HCT116 (cell line): Measurements from ENCODE around the gene GRM1. TPM values are rescaled to one million over a fixed set of nuclear protein-coding genes. Genes with fewer than 3 reads are reported as not detected.

Source experiments
- ATAC-seq: fragments of 200-7000 bp; cut with Tn5 transposase; 2 replicates; pipeline ENCODE4 v1.9.1; 2020; ENCODE audit warnings: mild to moderate bottlenecking, moderate library complexity
- BruUV-seq: library from RNA; stranded (reverse); fragments of 400-500 nt; replicated peaks from 2 replicates; lab custom pipeline; 2021; lab: Mats Ljungman, UMichigan
- CTCF ChIA-PET: fragments of 300-600 bp; sonication (Branson Sonifier 250); formaldehyde crosslinking; loops from one replicate; lab custom pipeline; 2021; ENCODE audit warnings: antibody characterized with exemption; lab: Charles Lee
- POLR2A ChIA-PET: fragments of 300-600, 350-600 bp; sonication (Branson Sonifier 250); formaldehyde crosslinking; loops from one replicate; lab custom pipeline; 2021; ENCODE audit warnings: antibody characterized with exemption; lab: Charles Lee
- RAD21 ChIA-PET, 2 experiments: fragments of 300-600 bp; sonication (Branson Sonifier 250); formaldehyde crosslinking; loops; one replicate each; lab custom pipeline; 2023; ENCODE audit warnings: low total read pairs in 2 of 2; ENCODE audit not compliant: uncharacterized antibody in 2 of 2, unreplicated experiment in 2 of 2, low non-redundant PET in 1 of 2; lab: Charles Lee
- DNase-seq: peaks from one replicate; pipeline ENCODE4 v3.0.0-alpha.2; 2010; ENCODE audit warnings: low read depth, low spot score
- H2AFZ ChIP-seq: fragments of 200-600 bp; shearing (Covaris generic), sonication (generic); 2 replicates; pipeline ENCODE4 v1.6.1; 2017; ENCODE audit warnings: low read depth, mixed run types, mixed read lengths, antibody characterized with exemption, low read length; ENCODE audit not compliant: poor library complexity, severe bottlenecking
- H3K27ac ChIP-seq: 2 replicates; pipeline ENCODE4 v1.5.1; 2012; ENCODE audit warnings: low read depth, low read length
- H3K27me3 ChIP-seq: fragments of 200-600 bp; sonication (generic); 2 replicates; pipeline ENCODE4 v1.6.1; 2016; ENCODE audit warnings: mixed run types, low read length, mixed read lengths; ENCODE audit not compliant: insufficient read depth
- H3K36me3 ChIP-seq, 2 experiments: fragments of 200-500 bp in 1 of 2; fragments of 200-600 bp in 1 of 2; sonication (Bioruptor generic) in 1 of 2; sonication (generic) in 1 of 2; 2 replicates each; pipeline versions ENCODE4 v1.5.1 to v1.6.1; 2014 to 2016; ENCODE audit warnings: low read length in 2 of 2, inconsistent platforms in 1 of 2, mixed read lengths in 1 of 2, mixed run types in 1 of 2; ENCODE audit not compliant: insufficient read depth in 2 of 2, control insufficient read depth in 1 of 2
- H3K4me1 ChIP-seq, 2 experiments: fragments of 200-600 bp in 1 of 2; sonication (generic) in 1 of 2; 2 replicates each; pipeline versions ENCODE4 v1.5.1 to v1.6.1; 2012 to 2017; ENCODE audit warnings: low read length in 2 of 2, inconsistent platforms in 1 of 2, mild to moderate bottlenecking in 1 of 2, mixed read lengths in 1 of 2, mixed run types in 1 of 2, moderate library complexity in 1 of 2; ENCODE audit not compliant: insufficient read depth in 2 of 2, control insufficient read depth in 1 of 2
- H3K4me2 ChIP-seq: fragments of 200-600 bp; sonication (generic); 2 replicates; pipeline ENCODE4 v1.6.1; 2017; ENCODE audit warnings: mixed run types, low read length, mixed read lengths
- H3K4me3 ChIP-seq, 2 experiments: fragments of 200-600 bp in 1 of 2; sonication (generic) in 1 of 2; replicated peaks in 1 of 2; 2 replicates each; pipeline ENCODE4 v1.5.1; 2011 to 2016; ENCODE audit warnings: low read length in 2 of 2, control low read depth in 1 of 2, low read depth in 1 of 2, mild to moderate bottlenecking in 1 of 2, mixed read lengths in 1 of 2, mixed run types in 1 of 2
- H3K79me2 ChIP-seq: fragments of 200-600 bp; sonication (generic); 2 replicates; pipeline ENCODE4 v1.6.1; 2017; ENCODE audit warnings: mild to moderate bottlenecking, mixed run types, low read length, moderate library complexity, mixed read lengths; ENCODE audit not compliant: insufficient read depth
- H3K9ac ChIP-seq: fragments of 200-600 bp; sonication (generic); 2 replicates; pipeline ENCODE4 v1.6.1; 2016; ENCODE audit warnings: low read length, mixed read lengths
- H3K9me2 ChIP-seq: fragments of 200-600 bp; sonication (generic), shearing (Covaris generic); 2 replicates; pipeline ENCODE4 v1.6.1; 2017; ENCODE audit warnings: mixed run types, mild to moderate bottlenecking, moderate library complexity; ENCODE audit not compliant: insufficient read depth
- H3K9me3 ChIP-seq, 2 experiments: fragments of 200-500 bp in 1 of 2; fragments of 200-600 bp in 1 of 2; sonication (Bioruptor generic) in 1 of 2; sonication (generic) in 1 of 2; 2 replicates each; pipeline ENCODE4 v1.6.1; 2014 to 2017; ENCODE audit warnings: low read length in 2 of 2, mixed read lengths in 2 of 2, inconsistent platforms in 1 of 2, low read depth in 1 of 2, mild to moderate bottlenecking in 1 of 2, mixed run types in 1 of 2, moderate library complexity in 1 of 2; ENCODE audit not compliant: control insufficient read depth in 1 of 2, insufficient read depth in 1 of 2
- H4K20me1 ChIP-seq: fragments of 200-600 bp; sonication (generic), shearing (Covaris generic); 2 replicates; pipeline ENCODE4 v1.6.1; 2017; ENCODE audit warnings: mixed run types, mild to moderate bottlenecking, moderate library complexity; ENCODE audit not compliant: insufficient read depth
- ATF3 ChIP-seq: IDR thresholded peaks from 2 replicates; pipeline ENCODE4 v1.6.1; 2012
- CTCF ChIP-seq, 3 experiments: fragments of 200-600 bp in 1 of 3; sonication (generic) in 1 of 3; IDR thresholded peaks in 2 of 3; conservative IDR thresholded peaks in 1 of 3; 2 replicates each; pipeline ENCODE4 v1.5.1; 2012 to 2017; ENCODE audit warnings: low read depth in 2 of 3, low read length in 2 of 3, antibody characterized with exemption in 1 of 3, borderline replicate concordance in 1 of 3, control low read depth in 1 of 3, mild to moderate bottlenecking in 1 of 3, mixed read lengths in 1 of 3, mixed run types in 1 of 3, moderate library complexity in 1 of 3; ENCODE audit not compliant: insufficient read depth in 1 of 3
- EZH2 ChIP-seq: fragments of 200-600 bp; sonication (generic); IDR thresholded peaks from 2 replicates; pipeline ENCODE4 v1.6.1; 2017; ENCODE audit warnings: antibody characterized with exemption, mixed run types
- FOSL1 ChIP-seq: IDR thresholded peaks from 2 replicates; pipeline ENCODE4 v1.6.1; 2012; ENCODE audit warnings: low read depth
- JUND ChIP-seq: IDR thresholded peaks from 2 replicates; pipeline ENCODE4 v1.6.1; 2012
- POLR2A ChIP-seq: IDR thresholded peaks from 2 replicates; pipeline ENCODE4 v1.7.0; 2011; ENCODE audit warnings: borderline replicate concordance; ENCODE audit not compliant: insufficient read depth, insufficient read length; ENCODE audit errors: extremely low read depth
- REST ChIP-seq: IDR thresholded peaks from 2 replicates; pipeline ENCODE4 v1.6.1; 2012; ENCODE audit warnings: low read depth
- SIN3A ChIP-seq: IDR thresholded peaks from 2 replicates; pipeline ENCODE4 v1.6.1; 2012; ENCODE audit warnings: low read depth
- SP1 ChIP-seq: IDR thresholded peaks from 2 replicates; pipeline ENCODE4 v1.6.1; 2012; ENCODE audit warnings: low read depth
- SRF ChIP-seq: IDR thresholded peaks from 2 replicates; pipeline ENCODE4 v1.6.1; 2012; ENCODE audit warnings: low read depth
- TCF7L2 ChIP-seq: IDR thresholded peaks from 2 replicates; pipeline ENCODE4 v1.7.0; 2011; ENCODE audit warnings: borderline replicate concordance, inconsistent platforms; ENCODE audit not compliant: insufficient read depth, insufficient read length; ENCODE audit errors: extremely low read depth
- YY1 ChIP-seq: IDR thresholded peaks from 2 replicates; pipeline ENCODE4 v1.6.1; 2011; ENCODE audit warnings: low read length, low read depth, moderate library complexity, mild to moderate bottlenecking; ENCODE audit not compliant: insufficient replicate concordance; ENCODE audit errors: extremely low read depth
- ZBTB33 ChIP-seq: IDR thresholded peaks from 2 replicates; pipeline ENCODE4 v1.6.1; 2011; ENCODE audit warnings: mild to moderate bottlenecking, low read length, moderate library complexity; ENCODE audit not compliant: insufficient replicate concordance; ENCODE audit errors: extremely low read depth
- ZFX ChIP-seq: fragments of 450-650 bp; IDR thresholded peaks from 2 replicates; pipeline ENCODE4 v1.6.1; 2017
- ZNF274 ChIP-seq: fragments of 200-500 bp; sonication (Bioruptor generic); IDR thresholded peaks from 2 replicates; pipeline ENCODE4 v1.6.1; 2014; ENCODE audit warnings: mild to moderate bottlenecking, low read depth, low read length, inconsistent platforms
- intact Hi-C: fragments of 100-400 bp; cut with micrococcal nuclease; formaldehyde crosslinking; loops from 2 replicates; pipeline ENCODE4 v1.10.0; 2022
- total RNA-seq: library from RNA; stranded (reverse); gene quantifications from one replicate; pipeline ENCODE4 v1.2.1, GENCODE V29; 2021; ENCODE audit not compliant: unreplicated experiment

The GRM1 gene
- total RNA-seq, 1 experiment from 2014 or later: not detected

GRCh38 chr6:146337376-146337775 is 308.5 kb downstream of the GRM1 start (continued):
- TF ChIP-seq YY1: no peak
- no peak for TF ChIP-seq CTCF (IDR thresholded peaks at IDR 0.05 in 2 of 3, conservative IDR thresholded peaks at IDR 0.05 in 1 of 3; ENCODE audit: borderline replicate concordance in 1 of 3, insufficient read depth in 1 of 3, low read depth in 2 of 3, low read length in 2 of 3)
- TF ChIP-seq, all 23 proteins: peak for 0

GRCh38 chr6:146339716-146340115 is 310.9 kb downstream of the GRM1 start:
- no peak overlapping the region for H3K4me3 ChIP-seq
- ATAC-seq: no peak
- no peak overlapping the region for H2AFZ ChIP-seq
- ChIA-PET POLR2A (no interaction called here), RAD21 (no interaction called here), CTCF (no interaction called here)
- BruUV-seq: no TSS peak
- H3K27ac ChIP-seq: no peak overlapping the region
- H3K27me3 ChIP-seq: no peaks in the 10 kb centered on the region
- H4K20me1 ChIP-seq: no peaks in the 10 kb centered on the region
- intact Hi-C loops: no loop called here
- H3K4me1 ChIP-seq: no peaks in the 10 kb centered on the region
- no peak overlapping the region; the same call in 1 of the 2 replicates for H3K4me2 ChIP-seq
- no peak for DNase-seq
- H3K9me2 ChIP-seq: no peaks in the 10 kb centered on the region
- H3K36me3 ChIP-seq: no peaks in the 10 kb centered on the region
- no peaks in the 10 kb centered on the region for H3K9me3 ChIP-seq
- no peaks in the 10 kb centered on the region for H3K79me2 ChIP-seq
- H3K9ac ChIP-seq: no peak overlapping the region
- TF ChIP-seq SIN3A: no peak
- TF ChIP-seq YY1: no peak
- TF ChIP-seq ZBTB33: no peak
- TF ChIP-seq JUND: no peak
- no peak for TF ChIP-seq EZH2
- TF ChIP-seq TCF7L2: no peak
- no peak for TF ChIP-seq ZNF274
- no peak for TF ChIP-seq FOSL1
- no peak for TF ChIP-seq ZFX
- TF ChIP-seq POLR2A: no peak
- no peak for TF ChIP-seq SP1
- TF ChIP-seq REST: no peak
- TF ChIP-seq ATF3: no peak
- TF ChIP-seq SRF: no peak
